RWPE2 (cell line): ENCODE data around the gene SNN.

Experiments used
- ATAC-seq: fragments of 200-7000 bp; cut with Tn5 transposase; 3 replicates; pipeline ENCODE4 v1.9.1; 2021; ENCODE audit warnings: low read depth
- DNase-seq: peaks from one replicate; pipeline ENCODE4 v3.0.0-alpha.2; 2020; ENCODE audit warnings: low spot score
- H3K27ac ChIP-seq: fragments of 450-650 bp; 2 replicates; pipeline ENCODE4 v1.5.1; 2017; ENCODE audit warnings: mild to moderate bottlenecking; ENCODE audit not compliant: poor library complexity, severe bottlenecking
- H3K27me3 ChIP-seq: fragments of 250-450 bp; sonication (Bioruptor Pico); 2 replicates; pipeline ENCODE4 v1.5.1; 2021; ENCODE audit warnings: mild to moderate bottlenecking, moderate library complexity; ENCODE audit not compliant: insufficient read depth, poor library complexity, severe bottlenecking
- H3K36me3 ChIP-seq: fragments of 250-450 bp; sonication (Bioruptor Pico); 2 replicates; pipeline ENCODE4 v1.5.1; 2020; ENCODE audit warnings: low read depth, mild to moderate bottlenecking, moderate library complexity
- H3K4me1 ChIP-seq: fragments of 250-450 bp; sonication (Bioruptor Pico); 2 replicates; pipeline ENCODE4 v1.5.1; 2021; ENCODE audit warnings: mild to moderate bottlenecking, moderate library complexity; ENCODE audit not compliant: insufficient read depth, poor library complexity, severe bottlenecking
- H3K4me3 ChIP-seq: fragments of 250-450 bp; sonication (Bioruptor Pico); 2 replicates; pipeline ENCODE4 v1.5.1; 2021; ENCODE audit warnings: mild to moderate bottlenecking, moderate library complexity; ENCODE audit not compliant: severe bottlenecking
- H3K9me3 ChIP-seq: fragments of 250-450 bp; sonication (Bioruptor Pico); 2 replicates; pipeline ENCODE4 v1.5.1; 2021; ENCODE audit warnings: mild to moderate bottlenecking, moderate library complexity; ENCODE audit not compliant: severe bottlenecking
- CTCF ChIP-seq: fragments of 450-650 bp; IDR thresholded peaks from one replicate; pipeline ENCODE4 v1.5.1; 2017; ENCODE audit warnings: mild to moderate bottlenecking, moderate library complexity; ENCODE audit not compliant: poor library complexity, severe bottlenecking

SNN gene

GRCh38 chr16:11721781-11722467 lies 53.7 kb downstream of the SNN start:
- no peak for TF ChIP-seq CTCF
- H3K36me3 ChIP-seq = peaks cover 87% of the 10 kb centered on the region
- no peak for DNase-seq
- no peaks in the 10 kb centered on the region for H3K9me3 ChIP-seq
- no peak overlapping the region for H3K4me3 ChIP-seq
- no peaks in the 10 kb centered on the region for H3K27me3 ChIP-seq
- no peaks in the 10 kb centered on the region for H3K4me1 ChIP-seq
- H3K27ac ChIP-seq = no peak overlapping the region
- no peak for ATAC-seq

- no peak for TF ChIP-seq CTCF
- no peak overlapping the region for H3K27ac ChIP-seq
- no peaks in the 10 kb centered on the region for H3K27me3 ChIP-seq
- DNase-seq (no peak), ATAC-seq (no peak)
- H3K9me3 ChIP-seq = no peaks in the 10 kb centered on the region
- peaks cover 91% of the 10 kb centered on the region for H3K36me3 ChIP-seq
- no peaks in the 10 kb centered on the region for H3K4me1 ChIP-seq
- no peak overlapping the region for H3K4me3 ChIP-seq
Measured at GRCh38 chr16:11722468-11722808, 54.2 kb downstream of the SNN start.

- no peak for ATAC-seq
- no peaks in the 10 kb centered on the region for H3K27me3 ChIP-seq
- no peak overlapping the region for H3K4me3 ChIP-seq
- no peak overlapping the region for H3K27ac ChIP-seq
- no peaks in the 10 kb centered on the region for H3K4me1 ChIP-seq
- no peaks in the 10 kb centered on the region for H3K9me3 ChIP-seq
- peaks cover 94% of the 10 kb centered on the region for H3K36me3 ChIP-seq
- no peak for DNase-seq
- TF ChIP-seq CTCF = no peak
Measured at GRCh38 chr16:11725457-11725856, 57.2 kb downstream of the SNN start.

- H3K9me3 ChIP-seq = no peaks in the 10 kb centered on the region
- ATAC-seq (no peak), DNase-seq (no peak)
- no peaks in the 10 kb centered on the region for H3K4me1 ChIP-seq
- no peaks in the 10 kb centered on the region for H3K27me3 ChIP-seq
- TF ChIP-seq CTCF = no peak
- no peak overlapping the region for H3K4me3 ChIP-seq
- peaks cover 94% of the 10 kb centered on the region for H3K36me3 ChIP-seq
- H3K27ac ChIP-seq = no peak overlapping the region
Measured at GRCh38 chr16:11726008-11726407, 57.8 kb downstream of the SNN start.

GRCh38 chr16:11727796-11728543 lies 59.7 kb downstream of the SNN start:
- no peak for TF ChIP-seq CTCF
- ATAC-seq = no peak
- Histone ChIP-seq H3K4me3 (no peak overlapping the region), H3K9me3 (no peaks in the 10 kb centered on the region), H3K36me3 (peaks cover 94% of the 10 kb centered on the region), H3K4me1 (no peaks in the 10 kb centered on the region), H3K27me3 (no peaks in the 10 kb centered on the region), H3K27ac (no peak overlapping the region)
- no peak for DNase-seq
